KOPT-K1 (cell line): ENCODE data around the gene SDR42E1.

Experiments used
- H3K27ac ChIP-seq: fragments of 200-600 bp; sonication (generic); 2 replicates; pipeline ENCODE4 v1.5.1; 2016; ENCODE audit warnings: antibody characterized with exemption, mild to moderate bottlenecking, low read depth, low read length; ENCODE audit not compliant: poor library complexity, severe bottlenecking
- H3K36me3 ChIP-seq: fragments of 200-600 bp; sonication (generic); 2 replicates; pipeline ENCODE4 v1.5.1; 2017; ENCODE audit warnings: antibody characterized with exemption, mild to moderate bottlenecking, low read length, moderate library complexity; ENCODE audit not compliant: insufficient read depth
- H3K9me3 ChIP-seq: fragments of 200-600 bp; sonication (generic); 2 replicates; pipeline ENCODE4 v1.5.1; 2017; ENCODE audit warnings: antibody characterized with exemption, low read length, mild to moderate bottlenecking; ENCODE audit not compliant: insufficient read depth, poor library complexity, severe bottlenecking

The SDR42E1 gene

DNA sequence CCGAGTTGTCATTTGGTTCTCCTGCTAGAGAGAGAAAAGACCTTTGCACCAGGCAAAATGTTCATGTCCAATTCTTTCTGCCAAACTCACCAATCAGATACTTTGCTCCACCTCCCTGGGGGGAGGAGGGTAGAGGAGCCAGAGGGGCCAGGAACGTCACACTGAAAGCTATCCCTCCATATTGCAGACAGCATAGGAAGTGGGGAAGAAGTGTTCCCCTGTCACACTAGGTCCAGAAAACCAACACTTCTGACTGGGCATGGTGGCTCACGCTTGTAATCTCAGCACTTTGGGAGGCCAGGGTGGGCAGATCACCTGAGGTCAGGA is 33.3 kb upstream of the SDR42E1 start:
- Histone ChIP-seq H3K36me3 (no peaks in the 10 kb centered on the region), H3K9me3 (no peaks in the 10 kb centered on the region), H3K27ac (no peak overlapping the region)

DNA sequence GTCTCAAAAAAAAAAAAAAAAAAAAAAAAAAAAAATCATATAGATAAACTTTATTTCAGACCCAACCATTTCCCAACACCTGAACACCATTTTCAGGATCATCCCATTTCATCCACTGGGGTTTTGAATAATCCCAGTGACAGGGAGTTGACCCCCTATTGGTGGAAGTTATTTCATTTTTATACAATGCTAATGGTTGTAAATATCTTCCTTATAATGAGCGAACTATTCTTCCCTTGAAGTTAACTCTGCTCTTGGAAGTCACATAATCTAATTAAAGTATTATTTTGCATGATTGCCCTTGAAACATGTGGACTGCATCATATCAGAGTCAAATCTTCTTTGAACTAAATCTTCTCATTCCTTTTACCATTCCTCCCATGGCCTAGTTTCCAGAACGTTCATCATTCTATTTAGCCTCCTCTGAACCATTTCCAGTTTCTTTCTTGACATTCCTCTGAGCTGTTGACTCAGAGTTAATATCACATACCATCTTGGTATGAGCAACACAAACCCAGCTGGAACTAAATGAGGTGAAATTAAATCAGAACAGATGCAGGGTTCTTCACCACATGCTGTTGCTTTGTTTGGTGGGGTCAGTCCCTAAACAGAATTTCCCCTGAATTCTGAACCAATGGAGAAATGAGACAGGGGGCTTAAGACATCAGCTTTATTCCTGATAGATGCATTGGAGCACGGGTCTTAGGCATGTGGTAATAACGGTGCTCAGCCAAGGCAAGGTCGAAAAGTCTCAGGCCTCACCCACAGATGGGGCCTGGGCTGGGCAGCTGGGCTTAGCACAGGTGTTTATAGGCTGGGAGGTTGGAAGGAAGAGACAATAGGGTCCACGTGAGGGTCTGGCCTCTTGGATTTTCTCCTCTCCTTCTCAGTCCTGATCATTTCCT is 32.7 kb upstream of the SDR42E1 start:
- Histone ChIP-seq H3K36me3 (no peaks in the 10 kb centered on the region), H3K9me3 (no peaks in the 10 kb centered on the region), H3K27ac (no peak overlapping the region)

DNA sequence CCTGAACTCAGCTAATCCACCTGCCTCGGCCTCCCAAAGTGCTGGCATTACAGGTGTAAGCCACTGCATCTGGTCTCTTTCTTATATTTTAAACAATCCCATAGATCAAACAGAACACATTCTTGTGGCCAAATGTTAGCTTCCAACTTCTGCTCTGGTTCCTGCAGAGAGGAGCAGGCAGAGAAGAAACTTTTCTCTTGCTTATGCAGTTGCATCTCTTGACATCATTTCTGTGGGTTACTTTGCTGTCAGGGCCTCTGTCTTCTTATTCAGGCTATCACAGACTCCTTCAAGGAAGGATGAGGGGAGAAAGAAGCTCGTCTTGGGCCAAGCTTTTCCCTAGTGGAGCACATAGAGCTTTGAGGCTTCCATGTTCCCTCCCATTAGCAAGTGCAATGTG is 31.6 kb upstream of the SDR42E1 start:
- no peak overlapping the region for H3K27ac ChIP-seq
- H3K9me3 ChIP-seq: no peaks in the 10 kb centered on the region
- no peaks in the 10 kb centered on the region for H3K36me3 ChIP-seq

DNA sequence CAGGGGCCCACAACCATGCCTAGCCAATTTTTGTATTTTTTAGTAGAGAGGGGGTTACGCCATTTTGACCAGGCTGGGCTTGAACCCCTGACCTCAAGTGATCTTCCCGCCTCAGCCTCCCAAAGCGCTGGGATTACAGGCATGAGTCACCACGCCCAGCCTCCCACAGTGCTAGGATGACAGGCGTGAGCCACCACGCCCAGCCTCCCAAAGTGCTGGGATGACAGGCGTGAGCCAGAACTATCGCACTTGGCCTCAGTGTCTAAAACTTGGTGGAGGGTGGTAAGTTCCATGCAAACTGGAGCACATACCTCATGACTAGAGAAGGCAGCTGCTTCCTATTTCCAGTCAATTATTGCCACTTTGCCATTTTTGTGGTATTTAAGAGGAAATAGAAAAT is 30.9 kb upstream of the SDR42E1 start:
- H3K27ac ChIP-seq: no peak overlapping the region
- no peaks in the 10 kb centered on the region for H3K36me3 ChIP-seq
- H3K9me3 ChIP-seq: no peaks in the 10 kb centered on the region

DNA sequence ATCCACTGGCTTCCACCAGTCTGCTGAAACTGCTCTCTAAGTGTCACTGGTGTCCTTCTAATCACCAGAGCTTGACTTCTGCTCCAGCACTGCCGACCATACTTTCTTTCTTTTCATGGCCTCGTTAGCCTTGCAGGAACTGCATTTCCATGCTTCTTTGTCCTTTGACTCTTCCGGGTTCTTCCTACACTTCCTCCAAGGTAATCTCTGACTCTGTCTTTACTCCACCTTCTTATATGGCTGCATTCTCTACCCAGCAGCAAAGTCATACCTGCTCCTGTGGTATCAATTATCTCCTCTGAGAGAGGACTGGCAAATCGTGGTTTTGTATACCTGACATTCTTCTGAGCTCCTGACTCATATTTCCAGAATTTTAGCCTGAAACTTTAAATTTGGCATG is 30.3 kb upstream of the SDR42E1 start:
- Histone ChIP-seq H3K9me3 (no peaks in the 10 kb centered on the region), H3K27ac (no peak overlapping the region), H3K36me3 (no peaks in the 10 kb centered on the region)

DNA sequence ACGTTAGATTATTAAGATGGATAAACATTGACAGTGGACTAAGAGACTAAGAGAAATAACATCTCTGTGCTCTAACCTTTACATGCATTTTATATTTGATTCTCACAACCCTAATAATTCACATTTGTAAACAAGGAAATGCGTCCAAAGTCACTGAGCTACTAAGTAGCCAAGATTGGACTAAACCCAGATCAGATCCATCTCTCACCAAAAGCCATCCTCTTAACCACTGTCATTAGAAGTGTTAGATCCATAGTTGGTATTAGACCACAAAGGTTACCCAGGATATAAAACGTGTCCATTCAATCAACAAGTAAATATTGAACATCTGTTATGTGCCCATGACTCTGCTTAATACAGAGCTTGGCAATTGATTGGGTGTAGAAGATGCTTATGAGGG is 29.0 kb upstream of the SDR42E1 start:
- H3K27ac ChIP-seq: no peak overlapping the region
- H3K36me3 ChIP-seq: no peaks in the 10 kb centered on the region
- H3K9me3 ChIP-seq: no peaks in the 10 kb centered on the region

DNA sequence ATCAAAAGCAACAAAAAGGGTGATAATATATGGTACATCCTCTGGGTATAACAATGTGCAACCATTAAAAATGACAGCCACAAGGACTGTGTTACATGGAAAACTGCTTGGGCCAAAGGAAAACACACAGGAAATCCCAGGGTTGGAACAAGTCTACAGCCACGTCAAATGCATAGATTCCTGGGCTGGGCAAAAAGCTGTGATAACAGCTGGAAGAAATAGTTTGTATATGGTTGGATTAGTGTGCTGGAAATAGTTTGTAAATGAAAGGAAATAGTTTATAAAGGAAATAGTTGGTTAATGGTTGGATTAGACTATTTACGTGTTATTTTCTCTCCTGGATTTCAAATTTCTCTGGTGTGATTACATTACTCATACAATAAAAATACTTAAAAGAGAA is 26.4 kb upstream of the SDR42E1 start:
- no peaks in the 10 kb centered on the region for H3K36me3 ChIP-seq
- H3K27ac ChIP-seq: no peak overlapping the region
- no peaks in the 10 kb centered on the region for H3K9me3 ChIP-seq

DNA sequence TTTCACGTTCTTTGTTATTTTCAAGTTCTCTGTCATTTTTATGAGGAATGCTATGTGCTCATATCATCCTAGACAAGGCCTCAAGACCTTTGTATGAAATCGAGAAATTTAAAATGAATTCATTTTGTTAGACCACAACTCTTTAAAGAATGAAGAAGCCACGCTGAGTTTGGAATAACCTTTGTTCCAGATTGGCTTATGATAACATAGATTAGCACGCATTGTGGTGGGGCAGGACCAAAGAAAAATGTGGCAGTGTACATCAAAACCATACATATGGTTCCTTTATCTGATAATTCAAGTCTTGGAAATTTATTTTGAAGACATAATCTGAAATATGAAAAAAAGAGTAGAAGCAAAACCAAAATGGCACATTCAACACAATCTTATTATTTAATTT is 26.0 kb upstream of the SDR42E1 start:
- Histone ChIP-seq H3K27ac (no peak overlapping the region), H3K36me3 (no peaks in the 10 kb centered on the region), H3K9me3 (no peaks in the 10 kb centered on the region)

DNA sequence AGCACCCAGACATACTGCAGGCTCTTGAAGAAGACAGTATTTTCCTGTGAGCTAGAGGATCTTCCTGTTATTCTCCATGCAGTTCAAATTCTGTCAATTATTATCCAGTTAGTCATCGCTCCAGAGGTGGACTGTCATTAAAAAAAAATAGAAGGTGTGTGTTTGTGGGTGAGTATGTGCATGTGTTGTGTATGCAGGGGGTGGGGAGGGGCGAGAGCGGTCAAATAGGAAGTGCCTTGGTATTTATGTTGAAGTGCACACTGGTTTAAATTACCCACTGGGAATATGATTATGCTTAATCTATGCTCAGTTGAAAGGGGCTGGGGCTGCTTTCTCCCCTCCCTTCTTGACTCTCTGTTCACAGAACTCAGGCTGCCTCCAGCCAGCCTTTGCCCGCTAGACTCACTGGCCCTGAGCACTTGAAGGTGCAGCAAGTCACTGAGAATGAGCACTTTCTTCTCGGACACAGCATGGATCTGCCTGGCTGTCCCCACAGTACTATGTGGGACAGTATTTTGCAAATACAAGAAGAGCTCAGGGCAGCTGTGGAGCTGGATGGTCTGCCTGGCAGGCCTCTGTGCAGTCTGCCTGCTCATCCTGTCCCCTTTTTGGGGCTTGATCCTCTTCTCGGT is 23.8 kb upstream of the SDR42E1 start, which contains the start of gene HSD17B2:
Gene HSD17B2, plus strand, starts transcription at position 273 of the 632 bp plus-strand sequence. Its CDS starts 172 bp downstream, at position 445.
- Histone ChIP-seq H3K27ac (no peak within 1 kb of the TSS), H3K36me3 (no peaks in the 10 kb centered on the region), H3K9me3 (no peaks in the 10 kb centered on the region)

DNA sequence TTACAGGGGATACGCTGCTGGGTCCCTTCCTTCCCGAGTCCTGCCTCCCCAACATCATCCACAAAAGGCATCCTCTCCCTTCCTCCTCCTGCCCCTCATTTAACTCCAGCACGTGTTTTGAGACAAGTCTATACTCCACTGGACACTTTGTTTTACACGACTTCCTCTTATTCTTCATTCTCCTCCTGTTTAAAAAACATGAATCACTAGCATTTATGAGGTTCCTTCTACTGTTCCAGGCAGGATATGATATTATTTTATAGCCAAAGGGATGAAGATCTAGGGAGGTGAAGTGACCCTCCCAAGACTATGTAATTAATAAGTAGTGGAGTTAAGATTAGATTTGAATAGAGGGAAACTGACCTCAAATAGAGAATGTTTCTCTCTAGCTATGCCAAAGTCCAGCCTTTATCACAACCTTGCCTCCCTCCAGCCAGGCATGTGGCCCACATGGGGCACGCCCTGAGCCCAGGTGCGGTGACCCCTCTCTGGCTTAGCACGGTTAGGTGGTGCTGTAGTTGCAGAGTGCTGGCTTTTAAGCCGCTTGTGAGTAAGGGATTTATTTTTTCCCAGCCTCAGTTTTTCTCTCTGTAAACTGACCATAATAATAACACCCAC is 22.5 kb upstream of the SDR42E1 start:
- H3K36me3 ChIP-seq: no peaks in the 10 kb centered on the region
- no peak overlapping the region for H3K27ac ChIP-seq

DNA sequence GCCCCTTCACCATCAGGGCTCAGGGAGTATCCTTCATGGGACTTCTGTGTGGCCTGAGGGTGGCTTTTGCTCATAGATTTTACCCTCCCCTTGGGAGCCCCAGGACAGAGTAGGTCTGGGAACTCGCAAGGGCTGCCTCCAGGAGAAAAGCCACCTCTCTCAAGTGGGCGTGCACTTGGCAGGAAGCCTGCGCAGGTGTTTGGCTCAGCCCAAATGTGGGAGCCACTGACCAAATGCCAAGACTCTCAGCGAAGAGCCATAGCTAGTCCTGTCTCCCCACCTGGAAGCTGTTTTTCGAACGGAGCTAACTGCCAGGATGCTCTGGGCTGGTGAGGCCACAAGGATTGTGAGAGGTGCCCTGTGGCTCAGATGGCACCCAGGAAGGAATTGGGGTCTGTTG is 21.7 kb upstream of the SDR42E1 start:
- H3K9me3 ChIP-seq: no peaks in the 10 kb centered on the region
- no peak overlapping the region for H3K27ac ChIP-seq
- no peaks in the 10 kb centered on the region for H3K36me3 ChIP-seq

More for the DNA sequence above, 22.5 kb upstream of the SDR42E1 start:
- no peaks in the 10 kb centered on the region for H3K9me3 ChIP-seq

DNA sequence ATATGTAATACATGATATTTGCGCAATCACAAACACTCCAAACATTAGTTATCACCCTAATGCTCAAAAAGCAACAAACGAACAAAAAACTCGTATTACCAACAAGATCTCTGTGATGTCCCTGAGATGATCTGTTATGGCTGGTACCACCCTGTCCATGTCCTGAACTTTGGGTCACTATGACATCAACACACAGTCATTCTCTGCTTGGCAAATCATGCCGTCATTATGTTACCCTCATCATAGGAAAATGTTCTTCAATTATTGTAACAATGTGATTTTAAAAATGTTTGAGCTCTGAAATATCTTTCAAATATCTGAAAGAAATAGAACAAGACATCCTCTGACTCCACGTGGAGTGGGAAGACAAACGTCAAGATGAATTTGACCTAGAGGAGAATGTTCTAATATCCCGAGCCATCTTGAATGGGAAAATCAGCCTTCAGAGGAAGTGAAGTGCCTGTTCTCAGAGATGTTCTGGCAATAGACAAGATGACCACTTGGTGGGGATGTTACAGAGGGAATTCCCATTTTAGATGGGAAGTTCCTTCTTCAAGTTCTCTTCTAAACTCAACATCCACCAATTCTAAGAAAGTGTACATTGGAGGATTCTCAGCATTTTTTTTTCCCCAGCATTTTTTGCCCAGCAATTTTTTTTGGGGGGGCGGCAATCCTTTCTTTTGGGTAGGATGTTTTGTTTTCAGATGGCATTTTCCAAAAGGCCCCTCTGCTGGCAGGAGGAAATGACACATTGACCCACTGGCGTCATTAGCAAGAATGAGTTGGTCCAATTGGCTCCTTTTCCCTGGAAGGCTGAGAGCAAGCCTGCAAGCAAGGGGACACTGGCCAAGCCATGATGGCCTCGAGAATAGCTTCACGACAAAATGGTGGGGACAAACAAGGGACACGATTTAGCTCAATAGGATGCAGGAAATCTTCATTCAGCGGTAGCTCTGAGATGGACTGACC is 20.1 kb upstream of the SDR42E1 start:
- Histone ChIP-seq H3K36me3 (no peaks in the 10 kb centered on the region), H3K27ac (no peak overlapping the region), H3K9me3 (no peaks in the 10 kb centered on the region)

DNA sequence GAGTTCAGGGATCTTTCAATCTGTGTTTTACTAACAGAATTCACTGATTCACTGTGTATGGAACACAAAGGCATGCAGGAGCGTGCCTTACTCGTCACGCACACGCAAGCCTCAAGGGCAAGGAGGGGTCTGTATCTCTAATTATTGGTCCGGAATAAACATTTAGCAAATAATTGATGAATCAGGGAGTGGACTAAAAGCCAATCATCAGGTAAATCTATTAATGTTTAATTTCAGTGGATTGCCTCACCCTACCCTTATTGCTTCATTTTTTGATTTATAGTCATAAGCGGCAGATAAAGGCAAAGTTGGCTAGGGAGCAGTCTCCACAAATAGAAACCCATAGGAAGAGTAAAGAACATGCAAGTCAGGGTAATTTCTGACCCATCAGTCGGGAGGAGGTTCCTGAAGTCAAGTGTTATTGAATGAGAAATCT is 16.4 kb upstream of the SDR42E1 start:
- Histone ChIP-seq H3K36me3 (no peaks in the 10 kb centered on the region), H3K27ac (no peak overlapping the region), H3K9me3 (no peaks in the 10 kb centered on the region)

DNA sequence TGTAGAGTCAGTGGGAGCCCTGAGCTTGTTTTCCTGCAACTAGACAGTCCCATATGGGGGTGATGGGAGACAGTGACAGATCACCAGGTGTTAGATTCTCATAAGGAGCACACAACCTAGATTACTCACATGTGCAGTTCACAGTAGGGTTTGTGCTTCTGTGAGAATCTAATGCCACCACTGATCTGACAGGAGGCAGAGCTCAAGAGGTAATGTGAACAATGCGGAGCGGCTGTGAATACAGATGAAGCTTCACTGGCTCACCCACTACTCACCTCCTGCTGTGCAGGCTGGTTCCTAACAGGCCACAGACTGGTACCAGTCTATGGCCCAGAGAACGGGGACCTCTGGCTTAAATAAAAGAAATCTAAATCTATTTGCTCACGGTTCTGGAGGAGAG is 13.6 kb upstream of the SDR42E1 start:
- H3K27ac ChIP-seq: no peak overlapping the region
- H3K9me3 ChIP-seq: no peaks in the 10 kb centered on the region

More for the DNA sequence above, 13.6 kb upstream of the SDR42E1 start:
- no peaks in the 10 kb centered on the region for H3K36me3 ChIP-seq
